Measurements from ENCODE around the gene HAPLN2.
"Not testable (repeated sequence)": the region's sequence is repeated elsewhere in the genome, so short reads cannot be mapped to it uniquely, and the experiment has no call there.

HAPLN2 gene

GRCh38 chr1:156626079-156626438 is 6.8 kb downstream of the HAPLN2 start:
- no peaks in the 10 kb centered on the region for H3K36me3 ChIP-seq (ENCODE audit: control insufficient read depth in 1 of 2, insufficient read depth in 2 of 2, low read length in 2 of 2)
- H2BK12ac ChIP-seq (ENCODE audit: low read length): no peak overlapping the region
- no peak overlapping the region for H3K14ac ChIP-seq (ENCODE audit: low read length)
- no peaks in the 10 kb centered on the region for H3K79me1 ChIP-seq (ENCODE audit: low read length)
- no peak overlapping the region for H2BK120ac ChIP-seq (ENCODE audit: insufficient read depth, low read length, poor library complexity)
- peaks cover 4 to 5% of the 10 kb centered on the region in 2 experiments for H3K4me1 ChIP-seq (ENCODE audit: control insufficient read depth in 1 of 2, insufficient read depth in 2 of 2, low read length in 2 of 2)
- H3K4me2 ChIP-seq (ENCODE audit: low read length): no peak overlapping the region
- peak; percentile 27 to 68 for DNase-seq
- no peak overlapping the region for H2AFZ ChIP-seq (ENCODE audit: insufficient read depth, low read length, poor library complexity)
- no peak overlapping the region for H3K4ac ChIP-seq (ENCODE audit: low read depth, low read length)
- H3K27ac ChIP-seq (ENCODE audit: low read depth, low read length): no peak overlapping the region
- no peak overlapping the region for H4K12ac ChIP-seq (ENCODE audit: low read depth, low read length)
- H3K79me2 ChIP-seq (ENCODE audit: control insufficient read depth, insufficient read depth, low read length, poor library complexity): no peaks in the 10 kb centered on the region
- H3K4me3 ChIP-seq (ENCODE audit: low read depth, low read length): no peak overlapping the region
- H2BK5ac ChIP-seq (ENCODE audit: low read depth, low read length, poor library complexity): no peak overlapping the region
- H2AK5ac ChIP-seq (ENCODE audit: low read length): no peak overlapping the region
- no peak overlapping the region for H4K91ac ChIP-seq (ENCODE audit: low read depth, low read length)
- no peak overlapping the region for H3K18ac ChIP-seq (ENCODE audit: low read length)
- peaks cover 5% of the 10 kb centered on the region for H3K9me3 ChIP-seq (ENCODE audit: insufficient read depth, low read depth, low read length)
- no peak overlapping the region for H4K8ac ChIP-seq (ENCODE audit: low read depth, low read length)
- WGBS (ENCODE audit: extremely low coverage, insufficient coverage, insufficient read length): no CpG with 5 or more reads among the region's 4 CpGs
- H3K27me3 ChIP-seq (ENCODE audit: insufficient read depth, low read length): peaks cover 30% of the 10 kb centered on the region
- no peak overlapping the region for H3K23ac ChIP-seq (ENCODE audit: low read length)
- no peak overlapping the region for H3K9ac ChIP-seq (ENCODE audit: low read length)

DNA sequence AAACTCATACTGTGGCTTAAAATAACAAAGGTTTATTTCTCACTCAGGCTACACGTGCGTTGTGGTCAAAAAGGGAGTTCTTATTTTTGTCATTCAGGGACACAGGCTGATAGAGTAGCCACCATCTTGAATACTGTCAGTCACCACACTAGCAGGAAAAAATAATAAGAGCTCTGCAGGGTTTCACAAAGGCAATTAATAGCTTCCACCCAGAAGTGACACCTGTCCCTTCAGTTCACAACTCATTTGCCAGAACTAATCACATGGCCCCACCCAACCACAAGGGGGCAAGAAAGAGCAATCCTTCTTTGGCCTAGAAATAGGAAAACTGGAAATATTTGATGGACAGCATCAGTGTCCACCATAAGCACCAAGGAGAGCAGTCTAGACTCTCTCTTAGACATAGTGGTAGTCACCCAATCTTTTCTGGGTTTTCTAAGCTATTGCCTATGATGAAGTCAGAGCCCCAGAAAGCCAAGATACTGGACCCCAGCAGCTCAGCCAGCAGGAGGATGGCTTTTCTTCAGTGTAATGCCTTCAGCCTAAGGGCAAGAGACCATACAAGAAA is 8.2 kb downstream of the HAPLN2 start:
- Histone ChIP-seq H3K79me2 (ENCODE audit: control insufficient read depth, insufficient read depth, low read length, poor library complexity) (no peaks in the 10 kb centered on the region), H4K12ac (ENCODE audit: low read depth, low read length) (no peak overlapping the region), H2AK5ac (ENCODE audit: low read length) (no peak overlapping the region), H2BK120ac (ENCODE audit: insufficient read depth, low read length, poor library complexity) (no peak overlapping the region), H3K36me3 (ENCODE audit: control insufficient read depth in 1 of 2, insufficient read depth in 2 of 2, low read length in 2 of 2) (no peaks in the 10 kb centered on the region), H3K4me2 (ENCODE audit: low read length) (no peak overlapping the region), H4K91ac (ENCODE audit: low read depth, low read length) (no peak overlapping the region), H2BK12ac (ENCODE audit: low read length) (no peak overlapping the region), H3K14ac (ENCODE audit: low read length) (no peak overlapping the region), H3K9me3 (ENCODE audit: insufficient read depth, low read depth, low read length) (peaks cover 5% of the 10 kb centered on the region), H3K27ac (ENCODE audit: low read depth, low read length) (no peak overlapping the region), H3K9ac (ENCODE audit: low read length) (no peak overlapping the region), H2BK5ac (ENCODE audit: low read depth, low read length, poor library complexity) (no peak overlapping the region), H3K4me1 (ENCODE audit: control insufficient read depth in 1 of 2, insufficient read depth in 2 of 2, low read length in 2 of 2) (peaks cover 4 to 5% of the 10 kb centered on the region in 2 experiments), H3K79me1 (ENCODE audit: low read length) (no peaks in the 10 kb centered on the region), H4K8ac (ENCODE audit: low read depth, low read length) (no peak overlapping the region), H3K4ac (ENCODE audit: low read depth, low read length) (no peak overlapping the region), H3K4me3 (ENCODE audit: low read depth, low read length) (no peak overlapping the region), H3K23ac (ENCODE audit: low read length) (no peak overlapping the region), H3K27me3 (ENCODE audit: insufficient read depth, low read length) (peaks cover 29% of the 10 kb centered on the region), H2AFZ (ENCODE audit: insufficient read depth, low read length, poor library complexity) (no peak overlapping the region), H3K18ac (ENCODE audit: low read length) (no peak overlapping the region)
- DNase-seq: peak; percentile 44 to 91
- WGBS (ENCODE audit: extremely low coverage, insufficient coverage, insufficient read length): no CpG with 5 or more reads among the region's 2 CpGs

DNA sequence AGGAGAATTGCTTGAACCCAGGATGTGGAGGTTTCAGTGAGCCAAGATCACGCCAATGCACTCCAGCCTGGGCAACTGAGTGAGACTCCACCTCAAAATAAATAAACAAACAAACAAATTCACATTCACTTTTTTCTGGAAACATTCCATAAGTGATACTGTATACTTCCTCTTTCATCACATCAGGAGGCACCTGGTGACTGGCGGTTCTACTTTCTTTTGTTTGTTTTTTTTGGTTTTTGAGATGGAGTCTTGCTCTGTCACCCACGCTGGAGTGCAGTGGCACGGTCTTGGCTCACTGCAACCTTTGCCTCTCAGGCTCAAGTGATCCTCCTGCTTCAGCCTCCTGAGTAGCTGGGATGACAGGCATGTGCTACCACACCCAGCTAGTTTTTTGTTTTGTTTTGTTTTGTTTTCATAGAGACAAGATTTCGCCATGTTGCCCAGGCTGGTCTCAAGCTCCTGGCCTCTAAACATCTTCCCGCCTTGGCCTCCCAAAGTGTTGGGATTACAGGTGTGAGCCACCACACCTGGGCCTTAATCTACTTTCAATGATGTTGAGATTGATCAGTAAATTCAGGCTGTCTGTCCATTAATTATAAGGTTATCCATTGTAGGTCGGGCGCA is 10.7 kb downstream of the HAPLN2 start:
- Histone ChIP-seq H3K23ac (ENCODE audit: low read length) (no peak overlapping the region), H3K4me3 (ENCODE audit: low read depth, low read length) (no peak overlapping the region), H4K8ac (ENCODE audit: low read depth, low read length) (no peak overlapping the region), H4K12ac (ENCODE audit: low read depth, low read length) (no peak overlapping the region), H2AFZ (ENCODE audit: insufficient read depth, low read length, poor library complexity) (no peak overlapping the region), H3K36me3 (ENCODE audit: control insufficient read depth in 1 of 2, insufficient read depth in 2 of 2, low read length in 2 of 2) (no peaks in the 10 kb centered on the region), H3K79me2 (ENCODE audit: control insufficient read depth, insufficient read depth, low read length, poor library complexity) (no peaks in the 10 kb centered on the region), H3K4me1 (ENCODE audit: control insufficient read depth in 1 of 2, insufficient read depth in 2 of 2, low read length in 2 of 2) (peaks cover 2 to 3% of the 10 kb centered on the region in 2 experiments), H3K18ac (ENCODE audit: low read length) (no peak overlapping the region), H3K9me3 (ENCODE audit: insufficient read depth, low read depth, low read length) (peaks cover 3% of the 10 kb centered on the region), H2BK5ac (ENCODE audit: low read depth, low read length, poor library complexity) (no peak overlapping the region), H2BK12ac (ENCODE audit: low read length) (no peak overlapping the region), H3K27me3 (ENCODE audit: insufficient read depth, low read length) (peaks cover 8% of the 10 kb centered on the region), H3K4ac (ENCODE audit: low read depth, low read length) (no peak overlapping the region), H3K4me2 (ENCODE audit: low read length) (no peak overlapping the region), H3K9ac (ENCODE audit: low read length) (no peak overlapping the region), H2BK120ac (ENCODE audit: insufficient read depth, low read length, poor library complexity) (no peak overlapping the region), H4K91ac (ENCODE audit: low read depth, low read length) (no peak overlapping the region), H3K14ac (ENCODE audit: low read length) (no peak overlapping the region), H3K27ac (ENCODE audit: low read depth, low read length) (no peak overlapping the region), H3K79me1 (ENCODE audit: low read length) (no peaks in the 10 kb centered on the region), H2AK5ac (ENCODE audit: low read length) (no peak overlapping the region)
- peak; percentile 42 to 83 for DNase-seq
- no CpG with 5 or more reads among the region's 8 CpGs for WGBS (ENCODE audit: extremely low coverage, insufficient coverage, insufficient read length)

DNA sequence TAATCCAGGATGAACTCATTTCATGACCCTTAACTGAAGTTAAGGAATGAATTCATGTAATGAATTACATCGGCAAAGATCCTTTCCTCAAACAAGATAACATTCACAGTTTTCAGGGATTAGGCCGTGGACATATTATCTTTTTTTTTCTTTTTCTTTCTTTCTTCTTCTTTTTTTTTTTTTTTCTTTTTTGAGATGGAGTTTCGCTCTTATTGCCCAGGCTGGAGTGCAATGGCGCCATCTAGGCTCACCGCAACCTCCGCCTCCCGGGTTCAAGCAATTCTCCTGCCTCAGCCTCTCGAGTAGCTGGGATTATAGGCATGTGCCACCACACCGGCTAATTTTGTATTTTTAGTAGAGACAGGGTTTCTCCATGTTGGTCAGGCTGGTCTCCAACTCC is 11.9 kb downstream of the HAPLN2 start:
- H3K4me2 ChIP-seq (ENCODE audit: low read length); H3K9ac ChIP-seq (ENCODE audit: low read length); H2AK5ac ChIP-seq (ENCODE audit: low read length); H3K18ac ChIP-seq (ENCODE audit: low read length); H3K4me3 ChIP-seq (ENCODE audit: low read depth, low read length); H3K23ac ChIP-seq (ENCODE audit: low read length); DNase-seq; H3K27ac ChIP-seq (ENCODE audit: low read depth, low read length); H3K27me3 ChIP-seq (ENCODE audit: insufficient read depth, low read length); H4K8ac ChIP-seq (ENCODE audit: low read depth, low read length); H3K79me2 ChIP-seq (ENCODE audit: control insufficient read depth, insufficient read depth, low read length, poor library complexity); H2AFZ ChIP-seq (ENCODE audit: insufficient read depth, low read length, poor library complexity); H4K12ac ChIP-seq (ENCODE audit: low read depth, low read length); H3K79me1 ChIP-seq (ENCODE audit: low read length); H2BK5ac ChIP-seq (ENCODE audit: low read depth, low read length, poor library complexity); H4K91ac ChIP-seq (ENCODE audit: low read depth, low read length); H3K14ac ChIP-seq (ENCODE audit: low read length); H3K4me1 ChIP-seq (ENCODE audit: control insufficient read depth in 1 of 2, insufficient read depth in 2 of 2, low read length in 2 of 2); H2BK120ac ChIP-seq (ENCODE audit: insufficient read depth, low read length, poor library complexity); H2BK12ac ChIP-seq (ENCODE audit: low read length); H3K9me3 ChIP-seq (ENCODE audit: insufficient read depth, low read depth, low read length); H3K36me3 ChIP-seq (ENCODE audit: control insufficient read depth in 1 of 2, insufficient read depth in 2 of 2, low read length in 2 of 2); H3K4ac ChIP-seq (ENCODE audit: low read depth, low read length): not testable (repeated sequence)
- no CpG with 5 or more reads among the region's 9 CpGs for WGBS (ENCODE audit: extremely low coverage, insufficient coverage, insufficient read length)
